HG03103 (cell line): Measurements from ENCODE around the gene DIAPH2.

Source experiments
- ATAC-seq: cut with Tn5 transposase; IDR thresholded peaks from one replicate; pipeline ENCODE4 v1.9.1; 2021; ENCODE audit warnings: low read depth; ENCODE audit not compliant: unreplicated experiment

The DIAPH2 gene

DNA sequence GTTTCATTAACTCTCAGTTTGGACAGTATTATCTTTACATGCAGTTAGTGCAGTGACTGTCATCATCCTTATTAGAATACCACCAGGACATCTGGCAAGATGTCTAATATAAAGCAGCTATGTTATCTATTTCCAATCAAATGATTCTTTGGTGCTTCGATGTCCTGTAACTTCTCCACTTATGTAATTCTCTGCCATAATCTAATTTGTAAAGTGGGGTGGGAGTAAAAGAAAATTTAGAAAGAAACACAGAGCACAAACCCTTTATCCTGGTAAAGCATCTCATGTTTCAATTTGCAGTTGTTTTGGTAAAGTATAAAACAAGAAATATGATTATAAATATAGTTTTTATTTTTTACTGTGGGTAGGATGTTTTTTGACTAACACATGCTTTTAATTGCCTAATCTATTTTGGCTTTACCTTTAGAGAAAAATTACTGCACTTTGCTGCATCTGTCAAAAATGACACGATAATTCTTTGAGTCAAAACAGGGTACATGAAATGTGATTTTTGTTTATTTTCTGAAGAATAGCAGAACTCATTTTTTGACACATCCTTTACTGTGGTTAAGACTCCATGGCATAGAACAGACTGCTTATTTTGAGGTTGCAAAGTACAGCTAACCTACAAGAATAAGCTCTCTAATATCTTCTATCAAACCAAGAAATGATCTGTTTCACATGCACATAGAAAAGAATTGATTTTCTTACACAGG is 581.9 kb downstream of the DIAPH2 start:
- ATAC-seq = no peak

GRCh38 chrX:97267396-97268181 is 582.9 kb downstream of the DIAPH2 start:
- ATAC-seq = no peak

GRCh38 chrX:97268182-97268680 is 583.6 kb downstream of the DIAPH2 start:
- ATAC-seq = no peak

GRCh38 chrX:97284531-97284930 is 599.9 kb downstream of the DIAPH2 start:
- ATAC-seq = no peak

DNA sequence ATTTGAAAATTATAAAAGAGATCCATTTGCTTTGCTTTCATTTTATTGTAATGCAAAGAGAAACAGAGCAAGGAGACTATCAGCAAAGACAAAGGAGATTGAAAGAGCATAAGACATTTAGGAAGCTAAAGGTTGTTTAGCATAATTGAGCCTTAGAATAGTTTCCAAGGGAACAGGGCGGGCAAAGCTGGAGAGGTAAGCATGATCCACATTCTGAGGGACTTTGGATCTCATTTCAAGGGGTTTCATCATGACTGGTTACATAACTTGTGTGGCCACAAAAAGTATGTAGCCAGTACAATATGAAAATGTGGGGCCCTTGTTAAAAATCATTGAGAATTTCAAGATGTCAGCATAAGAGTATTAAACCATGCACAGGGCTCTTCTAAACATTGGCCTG is 605.6 kb downstream of the DIAPH2 start:
- ATAC-seq = no peak

DNA sequence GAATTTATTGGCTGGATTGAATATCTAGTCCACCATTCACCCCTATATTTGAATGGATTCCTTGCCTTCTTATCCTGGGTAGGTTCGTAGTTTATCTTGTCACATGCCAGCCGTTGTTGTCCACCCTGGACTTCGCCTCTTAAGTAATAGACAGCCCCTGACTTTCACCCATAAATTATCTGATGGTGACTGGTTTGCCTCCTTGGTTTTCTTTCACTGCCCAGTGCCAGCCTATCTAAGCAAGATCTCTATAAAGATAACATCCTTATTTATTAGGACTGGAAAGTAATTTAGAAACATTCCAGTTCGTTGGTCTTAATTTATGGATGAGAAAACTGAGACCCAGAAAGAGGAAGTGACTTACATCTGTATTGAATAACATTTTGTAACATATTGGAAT is 609.4 kb downstream of the DIAPH2 start:
- no peak for ATAC-seq

GRCh38 chrX:97295954-97296353 is 611.3 kb downstream of the DIAPH2 start:
- ATAC-seq = no peak

DNA sequence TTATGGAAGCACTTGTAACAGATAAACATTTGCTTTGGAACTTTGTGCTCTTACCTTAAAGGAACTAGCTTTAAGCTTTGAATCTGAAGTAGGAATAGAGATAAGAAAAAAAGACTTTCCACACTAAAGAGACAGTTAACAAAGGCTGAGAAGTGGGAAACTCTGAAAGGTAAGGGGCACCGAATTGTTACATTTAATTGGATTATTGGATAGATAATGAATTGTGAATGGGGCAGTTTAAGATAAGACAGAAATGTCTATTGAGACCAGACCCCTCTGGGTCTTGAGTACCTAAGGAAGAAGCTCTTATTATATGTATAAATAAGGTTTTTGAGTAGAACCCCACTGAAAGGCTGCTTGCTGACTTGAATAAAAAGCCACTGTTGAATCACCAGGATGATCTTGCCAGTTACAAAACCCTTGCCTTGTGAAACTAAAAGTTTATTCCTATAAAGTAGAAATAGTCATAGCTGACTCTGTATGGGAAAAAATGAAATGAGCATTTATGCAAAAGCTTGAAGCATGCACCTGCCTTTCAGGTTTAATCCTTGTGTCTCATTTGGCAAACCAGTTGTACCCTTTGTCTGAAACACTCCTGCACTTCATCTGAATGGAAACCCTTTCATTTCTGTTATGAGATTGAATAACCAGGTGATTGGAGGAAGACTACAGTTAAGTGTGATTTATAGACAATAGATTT is 622.3 kb downstream of the DIAPH2 start:
- ATAC-seq = no peak

- ATAC-seq = no peak
Observed at GRCh38 chrX:97308171-97308570, 623.5 kb downstream of the DIAPH2 start.

- ATAC-seq = no peak
Observed at GRCh38 chrX:97309487-97310116, 625.0 kb downstream of the DIAPH2 start.

- ATAC-seq = no peak
Observed at GRCh38 chrX:97310373-97310772, 625.7 kb downstream of the DIAPH2 start.

DNA sequence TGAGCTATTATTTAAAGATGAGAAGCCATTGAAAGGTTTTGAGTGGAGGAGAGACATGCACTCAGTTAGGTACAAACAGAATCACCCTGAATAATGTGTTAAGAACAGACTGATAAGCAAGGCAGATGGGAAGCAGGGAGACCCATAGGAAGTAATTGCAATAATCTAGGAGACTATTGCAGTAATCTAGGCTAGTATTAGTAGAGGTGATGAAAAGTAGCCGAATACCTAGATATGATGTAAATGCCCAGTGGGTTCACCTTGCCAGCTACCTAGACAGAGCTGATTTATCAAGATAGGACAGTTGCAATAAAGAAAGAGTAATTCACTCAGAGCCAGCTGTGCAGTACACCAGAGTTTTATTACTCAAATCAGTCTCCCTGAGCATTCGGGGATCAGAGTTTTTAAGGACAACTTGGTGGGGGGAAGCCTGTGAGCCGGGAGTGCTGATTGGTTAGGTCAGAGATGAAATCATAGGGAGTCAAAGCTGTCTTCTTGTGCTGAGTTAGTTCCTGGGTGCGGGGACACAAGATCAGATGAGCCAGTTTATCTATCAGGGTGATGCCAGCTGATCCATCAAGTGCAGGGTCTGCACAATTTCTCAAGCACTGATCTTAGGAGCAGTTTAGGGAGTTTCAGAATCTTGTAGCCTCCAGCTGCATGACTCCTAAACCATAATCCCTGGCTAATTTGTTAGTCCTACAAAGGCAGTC is 626.6 kb downstream of the DIAPH2 start:
- no peak for ATAC-seq

DNA sequence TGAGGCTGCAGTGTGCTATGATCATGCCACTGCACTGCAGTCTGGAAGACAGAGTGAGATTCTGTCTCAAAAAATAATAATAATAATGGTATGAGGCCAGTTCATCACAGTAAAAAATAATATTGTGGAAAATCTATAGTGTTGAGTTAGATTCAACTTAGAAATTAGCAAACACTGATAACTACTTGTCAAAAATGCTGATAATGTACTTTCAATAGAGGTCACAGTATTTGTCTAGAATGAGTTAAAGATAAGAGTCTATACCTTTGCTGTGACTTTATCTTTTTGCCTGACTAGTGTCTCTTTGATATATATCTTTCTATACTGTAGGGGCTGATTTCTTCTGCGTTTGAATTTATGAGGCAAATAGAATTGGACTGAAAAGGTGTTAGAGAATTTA is 629.7 kb downstream of the DIAPH2 start:
- no peak for ATAC-seq

- ATAC-seq = no peak
Observed at GRCh38 chrX:97315939-97316338, 631.3 kb downstream of the DIAPH2 start.

- ATAC-seq = no peak
Observed at GRCh38 chrX:97320305-97320704, 635.7 kb downstream of the DIAPH2 start.

- no peak for ATAC-seq
Observed at GRCh38 chrX:97322401-97322800, 637.8 kb downstream of the DIAPH2 start.

DNA sequence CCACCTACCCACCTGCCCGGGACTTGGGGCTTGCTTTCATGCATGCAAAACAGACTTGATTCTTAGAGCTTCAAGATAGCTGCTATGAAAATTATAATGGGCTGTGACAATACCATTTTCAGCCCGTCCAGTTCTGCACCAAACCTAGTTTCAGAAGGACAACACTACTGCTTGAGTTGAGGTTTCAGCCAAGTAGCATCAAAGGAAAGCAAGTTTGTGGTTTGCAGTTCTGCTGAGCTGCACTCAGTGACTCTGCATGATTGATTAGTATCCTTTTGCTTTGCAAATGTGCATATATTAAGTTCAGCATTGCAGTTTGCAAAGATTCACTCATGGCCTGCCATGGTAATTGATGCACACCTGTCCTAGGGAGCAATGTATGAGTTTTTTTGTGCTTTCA is 641.8 kb downstream of the DIAPH2 start:
- peak; percentile 96 for ATAC-seq

- ATAC-seq = no peak
Observed at GRCh38 chrX:97328853-97329390, 644.3 kb downstream of the DIAPH2 start.

DNA sequence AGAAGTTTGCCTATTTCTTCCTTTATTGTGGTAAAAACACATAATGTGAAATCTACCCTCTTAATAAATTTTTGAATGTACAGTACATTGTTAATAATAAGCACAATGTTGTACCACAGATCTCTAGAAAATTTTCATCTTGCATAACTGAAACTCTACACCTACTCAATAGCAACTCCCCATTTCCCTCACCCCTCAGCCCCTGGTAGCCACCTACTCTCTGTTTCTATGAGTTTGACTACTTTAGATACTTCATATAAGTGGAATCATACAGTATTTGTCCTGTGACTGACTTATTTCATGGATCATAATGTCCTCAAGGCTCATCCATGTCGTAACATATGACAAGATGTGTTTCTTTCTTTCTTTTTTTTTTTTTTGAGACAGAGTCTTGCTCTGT is 645.5 kb downstream of the DIAPH2 start:
- peak; percentile 37 for ATAC-seq

GRCh38 chrX:97332963-97333362 is 648.3 kb downstream of the DIAPH2 start:
- ATAC-seq = no peak
